NCI-H1105 treated with DMSO at 0.1 percent for 48 hours (cell line): ENCODE data around the gene ERC2.

Experiments used
- DNase-seq: peaks from one replicate; lab custom pipeline; 2025; lab: John Stamatoyannopoulos, UW

ERC2 gene

DNA sequence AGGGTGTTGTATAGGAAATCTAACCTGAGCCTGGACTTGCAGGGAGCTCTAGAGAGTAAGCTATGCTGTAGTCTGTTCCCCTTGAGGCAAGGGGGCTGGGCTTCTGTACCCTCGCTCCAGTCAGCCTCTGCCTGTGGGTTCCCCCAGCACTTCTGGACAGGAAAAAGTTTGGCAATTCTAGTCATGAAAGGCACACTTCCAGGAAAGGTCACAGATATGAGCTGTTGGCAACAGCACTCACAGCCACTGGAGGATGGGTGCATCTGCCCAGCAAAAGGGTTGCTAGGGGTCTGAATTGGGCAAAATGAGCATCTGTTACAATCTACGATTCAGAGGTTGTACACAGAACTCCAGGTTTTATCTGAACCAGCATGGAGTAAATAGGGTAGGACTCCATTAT is 281.2 kb downstream of the ERC2 start:
- no peak for DNase-seq

DNA sequence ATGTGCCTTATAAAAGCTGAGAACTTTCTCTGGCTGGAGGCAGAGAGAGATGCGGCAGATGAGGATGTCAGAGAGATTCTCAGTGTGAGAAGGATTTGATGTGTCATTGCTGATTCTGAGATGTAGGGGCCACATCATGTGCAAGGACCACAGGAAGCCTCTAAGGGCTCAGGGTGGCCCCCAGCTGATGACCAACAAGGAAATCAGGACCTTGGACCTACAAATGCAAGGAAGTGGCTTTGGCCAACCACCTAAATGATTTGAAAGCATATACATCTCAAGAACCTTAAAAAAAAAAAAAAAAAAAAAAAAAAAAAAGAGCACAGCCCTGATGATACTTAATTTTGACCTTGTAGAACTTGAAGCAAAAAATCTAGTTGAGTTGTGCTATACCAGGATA is 282.4 kb downstream of the ERC2 start:
- no peak for DNase-seq

DNA sequence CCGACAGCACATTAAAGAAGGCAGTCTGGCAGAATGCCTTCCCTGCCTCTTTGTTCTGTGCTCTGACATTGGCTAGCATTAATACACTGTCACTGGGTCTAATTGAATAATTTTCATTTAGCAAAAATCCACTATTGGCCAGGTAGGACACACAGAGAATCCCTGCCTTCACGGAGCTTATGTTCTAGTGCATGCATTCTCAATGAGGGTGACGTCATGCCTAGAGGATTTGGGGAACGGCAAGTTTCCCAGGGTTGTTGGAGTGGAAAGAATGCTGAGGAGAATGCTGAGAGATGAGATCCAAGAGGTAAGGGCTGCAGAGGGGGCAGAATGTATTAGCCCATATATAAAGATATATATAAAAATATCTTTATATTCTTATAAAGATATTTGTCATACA is 284.7 kb downstream of the ERC2 start:
- DNase-seq, result no peak

DNA sequence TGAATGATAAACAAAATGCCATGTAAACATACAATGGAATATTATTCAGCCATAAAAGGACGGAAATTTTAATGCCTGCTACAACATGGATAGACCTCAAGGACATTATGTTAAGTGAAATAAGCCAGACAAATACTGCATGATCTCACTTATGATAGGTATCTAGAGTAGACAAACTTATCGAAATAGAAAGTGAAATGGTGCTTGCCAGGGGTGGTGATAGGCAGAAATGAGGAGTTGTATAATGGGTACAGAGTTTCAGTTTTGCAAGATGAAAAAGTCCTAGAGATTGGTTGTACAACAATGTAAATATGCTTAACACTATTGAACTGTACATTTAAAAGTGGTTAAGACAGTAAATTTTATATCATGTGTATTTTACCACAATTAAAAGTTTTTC is 287.8 kb downstream of the ERC2 start:
- no peak for DNase-seq

DNA sequence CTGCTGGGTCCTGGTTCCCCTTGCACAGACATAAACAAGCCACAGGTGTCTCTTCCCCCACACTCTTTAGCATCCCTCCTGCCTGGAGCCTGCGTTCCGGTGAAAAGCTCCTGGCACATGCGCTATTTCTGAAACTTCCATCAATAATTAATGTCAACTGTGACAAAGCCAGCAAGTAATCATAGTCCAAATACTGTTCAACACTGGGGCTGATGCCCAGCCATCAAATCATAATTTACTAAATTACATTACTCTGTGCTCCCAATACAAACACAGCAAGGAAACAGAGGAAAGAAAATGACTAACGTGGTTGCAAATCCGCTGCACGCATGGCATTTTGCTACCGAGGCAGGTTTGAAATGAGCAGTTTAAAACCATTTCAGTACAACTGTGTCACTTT is 294.7 kb downstream of the ERC2 start:
- peak; percentile 1 for DNase-seq

DNA sequence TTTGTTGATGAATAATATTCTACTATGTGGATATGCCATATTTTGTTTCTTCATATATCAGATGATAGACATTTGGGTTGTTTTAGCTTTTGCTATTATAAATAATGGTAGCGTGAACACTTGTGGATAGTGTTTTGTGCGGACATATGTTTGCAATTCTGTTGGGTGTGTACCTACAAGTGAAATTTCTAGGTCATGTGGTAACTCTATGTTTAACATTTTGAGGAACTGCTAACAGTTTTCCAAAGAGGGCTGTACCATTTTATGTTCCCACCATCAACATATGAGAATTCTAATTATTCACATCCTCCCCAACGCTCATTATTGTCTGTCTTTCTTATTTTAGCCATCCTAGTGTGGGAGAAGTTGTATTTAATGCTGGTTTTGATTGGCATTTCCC is 303.8 kb downstream of the ERC2 start:
- DNase-seq, result no peak

DNA sequence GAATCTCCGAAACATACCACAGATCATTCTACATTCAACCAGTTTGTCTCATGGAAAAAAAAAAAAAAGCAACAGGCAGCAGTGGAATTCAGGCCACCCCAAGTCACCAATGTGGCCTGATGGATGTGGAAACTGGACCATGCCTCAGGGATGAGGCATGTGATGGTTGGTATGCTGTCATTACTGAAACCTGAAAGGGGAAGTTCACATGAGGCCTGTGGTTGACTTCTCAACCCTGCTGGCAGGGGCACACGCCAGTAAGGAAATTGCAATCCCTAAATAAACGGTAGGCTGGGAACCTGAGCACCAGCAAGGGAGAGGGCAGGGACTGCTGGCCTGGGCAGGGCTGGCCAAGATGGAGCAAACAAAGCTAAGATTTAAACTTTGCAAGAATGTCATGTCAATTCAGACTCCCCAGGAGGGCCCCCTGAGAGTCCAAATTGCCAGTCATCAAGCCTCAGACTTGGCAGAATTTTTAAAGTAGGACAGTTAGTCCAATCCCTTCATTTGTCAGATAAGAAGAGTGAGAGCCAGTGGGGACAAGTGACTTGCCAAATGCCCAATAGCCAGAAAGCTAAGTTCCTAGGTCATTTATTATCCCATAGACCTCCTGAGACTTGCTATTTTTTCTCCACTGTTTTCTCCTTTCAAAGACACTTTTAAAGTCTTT is 310.4 kb downstream of the ERC2 start:
- no peak for DNase-seq

DNA sequence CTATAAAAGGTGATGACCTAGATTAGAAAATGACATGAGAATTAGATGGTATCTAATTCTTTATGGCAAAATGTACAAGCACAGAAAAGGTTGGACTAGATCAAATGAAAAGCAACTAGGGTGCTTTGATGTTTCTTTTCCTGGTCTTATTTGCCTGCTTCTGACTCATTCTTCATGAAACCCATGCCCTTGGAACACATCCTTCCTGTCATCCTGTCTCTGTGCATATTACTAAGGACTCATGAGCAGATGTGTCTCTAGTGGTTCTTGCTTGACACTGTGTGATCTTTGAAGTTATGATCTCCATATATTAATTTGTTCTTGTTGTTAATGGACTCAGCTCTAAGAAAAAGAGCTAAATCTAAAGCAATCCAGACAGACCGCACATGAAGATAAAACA is 314.0 kb downstream of the ERC2 start:
- no peak for DNase-seq

DNA sequence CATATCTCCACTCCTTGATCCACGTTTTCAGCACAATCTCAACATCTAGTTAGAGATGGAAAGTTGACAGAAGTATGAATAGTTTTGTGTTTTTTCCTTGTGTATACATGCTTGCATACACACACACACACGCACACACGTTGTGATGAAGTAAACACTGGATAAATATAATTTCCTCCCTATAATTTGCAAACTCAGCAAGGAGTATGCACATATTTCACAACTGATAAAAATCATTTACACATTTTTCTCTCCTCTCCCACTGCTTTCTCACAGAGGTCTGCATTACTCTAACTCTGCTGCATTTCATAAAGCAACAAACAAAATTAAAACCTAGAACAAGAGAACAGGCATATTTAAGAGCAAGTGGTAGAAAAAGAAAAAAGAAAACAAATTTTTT is 320.9 kb downstream of the ERC2 start:
- DNase-seq, result no peak

DNA sequence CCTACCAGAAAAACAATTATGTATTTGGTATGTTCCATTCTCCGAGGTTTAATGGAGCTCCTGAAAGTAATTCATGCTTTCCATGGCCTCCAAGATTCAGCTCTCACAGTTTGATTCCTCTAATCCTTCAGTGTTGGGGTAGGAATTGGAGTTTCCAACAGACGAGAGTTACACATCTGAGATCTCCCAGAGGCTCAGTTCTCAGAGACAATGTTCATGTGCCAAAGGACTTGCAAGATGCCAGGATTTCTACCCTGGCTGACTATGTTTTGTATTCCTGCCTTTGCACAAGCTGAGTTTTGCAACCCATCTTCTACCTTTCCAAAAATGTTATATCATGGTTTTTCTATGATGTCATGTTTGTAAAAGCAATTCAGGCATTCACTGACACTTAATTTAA is 322.9 kb downstream of the ERC2 start:
- DNase-seq, result no peak

DNA sequence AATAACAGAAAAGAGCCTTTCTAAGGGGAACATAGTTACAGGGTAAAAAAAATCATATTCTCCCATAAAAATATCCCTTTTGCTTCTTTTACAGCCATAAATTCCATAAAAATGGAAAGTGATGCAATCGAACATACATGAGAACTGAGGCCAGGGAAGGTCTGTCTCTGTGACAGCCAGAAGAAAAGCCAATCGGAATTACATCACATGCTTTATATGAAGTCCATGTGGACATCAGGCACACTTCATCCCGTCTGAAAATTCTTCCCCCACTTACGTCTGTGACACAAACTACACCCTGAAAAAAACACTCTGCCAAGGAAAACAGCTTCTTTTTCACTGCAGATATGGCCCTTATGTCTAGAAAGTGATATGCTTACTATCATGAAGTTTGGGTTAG is 323.5 kb downstream of the ERC2 start:
- DNase-seq, result no peak

DNA sequence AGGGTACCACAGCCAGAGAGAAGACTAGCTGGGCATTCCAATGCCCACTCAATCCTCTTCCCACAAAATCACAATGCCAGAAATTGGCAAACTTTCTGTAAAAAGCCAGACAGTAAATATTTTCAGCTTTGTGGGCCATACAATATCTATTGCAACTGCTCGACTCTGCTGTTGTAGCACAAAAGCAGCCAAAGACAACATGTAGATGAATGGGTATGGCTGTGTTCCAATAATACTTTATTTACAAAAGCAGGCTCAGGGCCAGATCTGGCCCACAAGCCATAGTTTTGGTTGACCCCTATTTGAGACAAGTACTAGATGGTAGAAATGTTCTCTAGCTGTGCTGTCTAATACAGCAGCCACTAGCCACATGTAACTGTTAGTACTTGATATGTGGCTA is 330.9 kb downstream of the ERC2 start:
- peak; percentile 15 for DNase-seq

DNA sequence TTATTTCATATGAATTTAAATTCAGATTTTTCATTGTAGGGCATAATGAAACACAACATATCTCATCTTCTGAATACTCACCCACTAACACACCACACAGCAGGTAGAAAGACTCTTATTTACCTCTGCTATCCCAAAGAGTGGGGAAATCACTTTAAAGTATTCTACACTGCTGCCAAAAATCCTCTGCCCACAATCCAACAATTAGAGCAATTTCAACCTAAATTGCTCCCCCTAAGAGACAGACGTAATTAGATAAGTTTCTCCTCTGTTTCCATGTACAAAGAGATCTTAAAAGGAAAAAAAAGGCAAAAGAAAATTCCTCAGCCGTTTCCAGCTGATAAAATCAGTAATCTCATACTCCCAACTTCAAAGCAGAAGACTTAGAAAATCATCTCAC is 331.8 kb downstream of the ERC2 start:
- peak; percentile 21 for DNase-seq

DNA sequence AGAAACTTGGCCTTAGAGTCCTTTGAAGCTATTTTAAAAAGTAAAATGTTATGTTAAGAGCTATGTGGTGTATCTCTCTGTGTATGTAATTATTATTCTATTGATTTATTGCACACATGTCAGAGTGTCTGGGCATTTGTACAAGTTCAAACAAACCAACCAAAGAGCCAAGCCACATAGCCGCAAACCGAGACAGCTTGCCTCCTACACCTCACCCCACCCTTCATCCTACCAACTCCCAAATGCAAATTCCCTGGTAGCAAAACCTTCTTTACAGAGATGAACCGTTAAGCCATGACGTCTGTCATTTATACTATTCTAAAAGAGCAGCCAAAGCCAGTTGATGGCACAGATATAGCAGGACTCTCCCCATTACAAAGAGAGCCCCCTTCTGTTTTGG is 332.3 kb downstream of the ERC2 start:
- DNase-seq, result no peak

DNA sequence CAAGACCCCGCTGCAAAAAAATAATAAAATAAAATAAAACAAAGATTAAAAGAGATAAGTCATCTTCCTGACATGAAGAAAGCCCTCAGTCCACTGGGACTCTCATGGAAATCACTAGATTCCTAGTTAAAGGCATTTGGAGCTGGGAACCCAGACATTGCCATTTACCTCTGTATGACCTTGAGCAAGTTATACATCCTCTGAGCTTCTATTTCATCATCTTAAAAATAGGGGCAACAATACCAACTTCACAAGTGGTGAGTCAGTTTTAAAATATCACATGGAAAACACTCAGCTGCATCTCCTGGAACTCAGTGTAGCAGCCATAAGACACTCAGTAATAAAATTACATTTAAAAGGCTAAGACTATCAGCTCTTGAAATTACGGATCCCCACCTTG is 334.8 kb downstream of the ERC2 start:
- DNase-seq, result no peak

DNA sequence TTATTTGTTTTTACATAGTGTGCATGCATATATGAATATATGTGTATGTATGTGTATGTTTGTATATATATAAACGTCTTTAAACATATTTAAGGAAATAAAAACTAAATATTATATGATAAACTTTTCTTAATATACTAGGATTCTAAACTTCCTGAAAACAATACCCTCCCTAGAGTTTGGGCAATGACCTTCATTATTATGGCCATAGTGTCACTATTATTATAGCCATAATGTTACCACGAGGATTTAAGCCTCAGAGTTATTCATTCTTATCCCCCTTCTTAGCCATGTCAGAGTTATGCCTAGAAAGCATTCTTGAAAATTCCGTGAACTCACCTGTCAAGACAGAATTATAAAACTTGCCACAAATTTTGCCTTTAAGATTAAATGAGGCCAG is 335.5 kb downstream of the ERC2 start:
- no peak for DNase-seq

DNA sequence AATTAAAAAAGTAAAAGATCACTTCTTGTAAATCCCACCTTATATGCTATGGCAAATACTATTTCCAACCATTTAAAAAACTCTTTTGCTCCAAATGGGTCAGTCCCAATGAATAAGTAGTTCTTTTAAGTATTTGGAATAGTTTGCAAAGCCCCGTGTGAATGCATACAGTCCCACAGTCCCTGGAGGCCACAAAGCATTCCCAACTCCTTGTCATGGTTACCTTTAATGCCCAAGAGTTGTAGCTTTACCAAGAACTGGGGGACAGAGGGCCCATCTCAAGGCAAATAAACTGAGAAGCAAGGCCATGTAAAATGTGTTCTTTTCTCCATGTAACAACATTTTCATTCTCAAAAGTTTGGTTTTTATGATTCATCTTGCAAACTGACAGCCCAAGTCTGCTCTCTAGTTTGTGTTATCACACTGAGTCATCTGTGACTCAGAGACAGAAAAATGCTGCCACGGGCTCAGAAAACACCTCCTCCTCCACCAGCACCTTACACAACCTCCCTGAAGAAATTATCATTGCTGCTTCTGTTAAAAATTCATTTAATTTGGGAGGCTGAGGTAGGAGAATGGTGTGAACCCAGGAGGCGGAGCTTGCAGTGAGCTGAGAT is 336.2 kb downstream of the ERC2 start:
- no peak for DNase-seq

DNA sequence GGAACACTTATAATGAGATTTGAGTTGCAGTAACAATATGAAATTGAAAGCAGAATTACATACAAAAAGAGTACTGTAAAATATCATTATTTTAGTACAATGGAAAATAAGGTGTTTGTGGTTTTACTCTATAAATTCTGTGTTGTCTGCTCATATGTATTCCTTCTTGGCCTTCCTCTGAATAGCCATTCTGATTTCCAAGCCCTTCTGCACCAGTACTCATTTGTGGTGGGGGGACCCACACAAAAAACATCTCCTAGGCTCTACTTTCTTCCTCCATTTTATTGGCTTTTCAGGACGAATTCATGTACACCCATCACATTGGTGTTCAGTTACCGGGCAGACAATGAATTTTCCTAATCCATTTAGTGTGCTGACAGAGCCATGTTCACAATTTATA is 338.2 kb downstream of the ERC2 start:
- DNase-seq, result no peak

DNA sequence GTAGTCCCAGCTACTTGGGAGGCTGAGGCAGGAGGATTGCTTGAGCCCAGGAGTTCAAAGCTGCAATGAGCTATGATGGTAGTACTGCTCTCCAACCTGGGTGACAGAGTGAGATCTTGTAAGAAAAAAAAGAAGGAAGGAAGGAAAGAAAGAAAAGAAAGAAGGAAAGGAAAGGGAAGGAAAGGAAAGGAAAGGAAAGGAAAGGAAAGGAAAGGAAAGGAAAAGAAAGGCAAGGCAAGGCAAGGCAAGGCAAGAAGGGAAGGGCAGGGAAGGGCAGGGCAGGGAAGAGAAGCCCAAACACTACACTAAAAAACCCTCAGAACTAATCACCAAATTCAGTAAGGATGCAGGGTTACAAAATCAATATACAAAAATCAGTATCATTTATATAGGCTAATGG is 341.6 kb downstream of the ERC2 start:
- no peak for DNase-seq

DNA sequence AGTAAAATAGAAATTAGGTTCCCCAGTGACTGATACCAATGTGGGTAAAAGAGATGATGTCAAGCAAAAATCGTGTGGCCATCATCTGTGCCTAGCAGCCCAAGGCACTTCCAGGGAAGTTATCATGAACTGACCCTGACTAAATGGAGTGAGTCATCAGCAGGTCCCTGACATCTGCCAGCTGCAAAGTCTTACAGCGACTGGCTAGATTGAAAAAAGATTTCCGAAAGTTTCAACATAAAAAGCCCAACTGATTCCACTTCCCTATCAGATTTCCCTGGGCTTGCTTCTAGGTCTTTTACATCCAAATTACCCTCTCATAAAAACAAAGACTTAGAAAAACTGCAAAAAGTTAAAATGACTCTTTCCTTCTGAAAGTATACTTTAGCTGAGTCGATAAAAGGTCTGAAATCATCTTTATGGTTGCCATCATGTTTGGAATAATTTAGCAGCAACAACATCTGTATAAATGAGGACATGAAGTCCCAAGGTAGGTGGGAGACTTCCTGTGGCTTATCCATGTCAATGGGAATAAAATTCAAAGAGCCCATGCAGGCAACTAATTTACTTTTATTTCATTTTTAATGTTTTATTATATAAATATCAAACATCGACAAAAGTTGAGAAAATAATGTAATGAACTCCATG is 342.8 kb downstream of the ERC2 start:
- DNase-seq, result no peak

DNA sequence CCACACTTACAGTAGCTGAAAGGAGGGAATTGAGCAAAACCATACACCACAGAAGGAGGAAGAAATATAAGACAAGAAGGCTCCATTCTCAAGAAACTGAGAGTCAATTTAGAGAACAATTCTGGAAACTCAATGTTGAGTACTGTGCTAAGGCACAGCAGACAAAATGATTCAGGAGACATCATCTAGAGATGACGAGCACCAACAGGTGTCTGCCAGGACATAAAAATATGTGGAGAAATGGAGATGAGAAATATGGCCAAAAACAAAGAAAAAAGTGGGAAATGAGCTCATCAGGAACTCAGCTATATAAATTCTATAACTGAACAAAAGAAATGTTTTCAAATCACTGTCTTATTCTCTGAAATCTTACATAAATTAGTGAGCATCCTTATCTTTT is 343.7 kb downstream of the ERC2 start:
- DNase-seq, result no peak

DNA sequence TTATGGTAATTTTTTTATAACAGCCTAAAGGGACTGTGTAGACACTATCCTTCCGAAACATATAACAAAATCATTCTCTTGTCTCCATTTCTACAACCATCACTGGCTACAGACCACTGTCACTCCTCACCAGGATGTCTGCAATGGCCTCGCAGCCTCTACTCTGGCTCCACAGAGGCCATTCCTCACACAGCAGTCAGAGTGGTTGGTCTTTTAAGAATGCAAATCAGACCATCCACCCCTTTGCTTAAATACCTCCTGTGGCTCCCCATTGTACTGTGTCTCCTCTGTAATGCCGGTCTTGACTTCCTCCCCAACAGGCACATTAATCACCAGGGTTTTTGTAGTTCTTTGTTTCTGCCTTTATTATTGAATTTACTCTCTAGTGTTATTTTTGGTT is 344.8 kb downstream of the ERC2 start:
- no peak for DNase-seq

DNA sequence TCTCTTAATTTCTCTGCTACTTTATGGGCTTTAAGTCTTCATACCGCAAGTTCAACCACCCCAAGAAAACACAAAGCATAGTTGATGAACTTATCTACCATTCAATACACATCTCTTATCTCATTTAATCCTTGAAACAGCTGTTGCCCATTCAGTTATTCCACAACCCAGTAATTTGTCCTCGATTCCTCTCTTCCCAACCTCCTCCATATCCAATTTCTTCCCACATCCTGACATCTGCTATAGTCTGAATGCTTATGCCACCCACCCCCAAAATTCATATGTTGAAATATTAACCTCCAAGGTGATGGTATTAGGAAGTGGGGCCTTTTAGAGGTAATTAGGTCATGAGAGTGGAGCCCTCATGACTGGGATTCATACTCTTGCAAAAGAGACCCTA is 345.4 kb downstream of the ERC2 start:
- no peak for DNase-seq

DNA sequence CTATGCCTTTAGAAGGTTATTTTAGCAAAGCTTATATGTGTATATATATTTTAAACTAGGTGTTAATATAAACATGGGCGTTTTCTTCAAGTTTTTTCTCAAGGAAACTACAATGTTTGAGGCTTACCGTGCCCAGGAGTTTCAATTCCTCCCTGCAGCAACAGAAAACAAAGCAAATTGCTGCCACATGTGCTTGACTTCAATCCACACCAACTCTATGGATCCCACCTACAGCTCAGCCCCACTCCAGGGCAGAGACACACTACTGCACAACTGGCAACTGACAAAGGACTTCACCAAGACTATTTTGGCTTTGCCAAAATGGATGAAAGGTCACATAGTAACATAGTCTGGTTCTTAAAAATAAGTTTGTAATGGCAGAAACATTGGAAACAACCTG is 346.6 kb downstream of the ERC2 start:
- DNase-seq, result no peak
